PC-3 (cell line): Measurements from ENCODE around the gene TKTL1. TPM values are rescaled to one million over a fixed set of nuclear protein-coding genes. Genes with fewer than 3 reads are reported as not detected.

ENCODE experiments used
- ATAC-seq: fragments of 200-7000 bp; cut with Tn5 transposase; 2 replicates; pipeline ENCODE4 v1.9.1; 2020; ENCODE audit warnings: mild to moderate bottlenecking, moderate library complexity
- BruUV-seq: library from RNA; stranded (reverse); fragments of 400-500 nt; replicated peaks from 2 replicates; lab custom pipeline; 2021; lab: Mats Ljungman, UMichigan
- CTCF ChIA-PET: fragments of 300-600 bp; sonication (Branson Sonifier 250); formaldehyde crosslinking; loops from one replicate; lab custom pipeline; 2022; ENCODE audit warnings: antibody characterized with exemption; lab: Charles Lee
- POLR2A ChIA-PET: fragments of 300-600 bp; sonication (Branson Sonifier 250); formaldehyde crosslinking; loops from one replicate; lab custom pipeline; 2022; ENCODE audit warnings: antibody characterized with exemption; ENCODE audit not compliant: unreplicated experiment; lab: Charles Lee
- DNase-seq: peaks from one replicate; pipeline ENCODE4 v3.0.0-alpha.2; 2015
- H2AFZ ChIP-seq: fragments of 300-600 bp; sonication (generic); 2 replicates; pipeline ENCODE4 v1.6.0; 2016; ENCODE audit warnings: antibody characterized with exemption, low read length
- H3F3A ChIP-seq: fragments of 300-600 bp; sonication (generic); one replicate; pipeline ENCODE4 v1.6.0; 2017; ENCODE audit warnings: antibody characterized with exemption, low read length, control low read depth, mild to moderate bottlenecking; ENCODE audit not compliant: unreplicated experiment
- H3K27ac ChIP-seq: fragments of 300-600 bp; sonication (generic); 2 replicates; pipeline ENCODE4 v1.5.1; 2016; ENCODE audit warnings: mild to moderate bottlenecking, low read length
- H3K27me3 ChIP-seq: fragments of 300-600 bp; sonication (generic); 2 replicates; pipeline ENCODE4 v1.6.1; 2016; ENCODE audit warnings: low read length, mixed read lengths
- H3K36me3 ChIP-seq: fragments of 300-600 bp; sonication (generic); 2 replicates; pipeline ENCODE4 v1.6.1; 2016; ENCODE audit warnings: low read depth, mixed run types, low read length, mixed read lengths
- H3K4me1 ChIP-seq: fragments of 300-600 bp; sonication (generic); 2 replicates; pipeline ENCODE4 v1.5.1; 2016; ENCODE audit warnings: low read length; ENCODE audit not compliant: insufficient read depth
- H3K4me2 ChIP-seq: fragments of 300-600 bp; sonication (generic); 2 replicates; pipeline ENCODE4 v1.6.0; 2016; ENCODE audit warnings: low read length
- H3K4me3 ChIP-seq: fragments of 300-600 bp; sonication (generic); 2 replicates; pipeline ENCODE4 v1.5.1; 2016; ENCODE audit warnings: mild to moderate bottlenecking, low read length, mixed read lengths
- H3K79me2 ChIP-seq: fragments of 300-600 bp; sonication (generic); 2 replicates; pipeline ENCODE4 v1.6.1; 2017; ENCODE audit warnings: low read length, mixed read lengths
- H3K9ac ChIP-seq: fragments of 300-600 bp; sonication (generic); 2 replicates; pipeline ENCODE4 v1.6.0; 2016; ENCODE audit warnings: mild to moderate bottlenecking, low read length
- H3K9me2 ChIP-seq: fragments of 300-600 bp; sonication (generic); replicated peaks from 2 replicates; pipeline ENCODE4 v1.6.1; 2016; ENCODE audit warnings: mixed run types, low read length, mixed read lengths
- H3K9me3 ChIP-seq: fragments of 300-600 bp; sonication (generic); 2 replicates; pipeline ENCODE4 v1.6.1; 2016; ENCODE audit warnings: low read length, mixed read lengths
- H4K20me1 ChIP-seq: fragments of 300-600 bp; sonication (generic); 2 replicates; pipeline ENCODE4 v1.6.1; 2016; ENCODE audit warnings: low read length, mixed read lengths
- CTCF ChIP-seq: fragments of 300-600 bp; sonication (generic); conservative IDR thresholded peaks from 2 replicates; pipeline ENCODE4 v1.5.1; 2017; ENCODE audit warnings: antibody characterized with exemption, low read depth, mild to moderate bottlenecking, low read length
- EZH2 ChIP-seq: fragments of 300-600 bp; sonication (generic); IDR thresholded peaks from one replicate; pipeline ENCODE4 v1.6.1; 2017; ENCODE audit warnings: antibody characterized with exemption, mild to moderate bottlenecking, low read length; ENCODE audit not compliant: unreplicated experiment
- EZH2phosphoT487 ChIP-seq: fragments of 300-600 bp; sonication (generic); IDR thresholded peaks from 2 replicates; pipeline ENCODE4 v1.6.1; 2018; ENCODE audit warnings: mild to moderate bottlenecking, antibody characterized with exemption, low read length, borderline replicate concordance
- intact Hi-C: fragments of 100-400 bp; cut with micrococcal nuclease; formaldehyde crosslinking; loops from 2 replicates; pipeline ENCODE4 v1.9.0; 2023
- total RNA-seq: library from RNA; depleted of rRNA; stranded (reverse); fragments of >200 nt; gene quantifications from 2 replicates; pipeline ENCODE4 v1.2.3, GENCODE V29; 2014

Gene TKTL1
- total RNA-seq, 1 experiment from 2014 or later: not detected

GRCh38 chrX:154363706-154364439 lies 68.3 kb downstream of the TKTL1 start:
- H3K36me3 ChIP-seq: peaks cover 78% of the 10 kb centered on the region
- no peak overlapping the region for H3K9ac ChIP-seq
- no peak for TF ChIP-seq EZH2phosphoT487
- no peak for TF ChIP-seq CTCF
- no peak for TF ChIP-seq EZH2
- H3K9me3 ChIP-seq: no peaks in the 10 kb centered on the region
- H3K9me2 ChIP-seq: no peaks in the 10 kb centered on the region
- peaks cover 51% of the 10 kb centered on the region for H4K20me1 ChIP-seq
- H3K4me2 ChIP-seq: no peak overlapping the region
- no peak overlapping the region for H3K27ac ChIP-seq
- ChIA-PET CTCF (no interaction called here), POLR2A (no interaction called here)
- peaks cover 68% of the 10 kb centered on the region for H3K79me2 ChIP-seq
- no peaks in the 10 kb centered on the region for H3K27me3 ChIP-seq
- peaks cover 15% of the 10 kb centered on the region for H3K4me1 ChIP-seq
- no peak for DNase-seq
- ATAC-seq: no peak
- no TSS peak for BruUV-seq
- no peak overlapping the region for H2AFZ ChIP-seq
- no peaks in the 10 kb centered on the region for H3F3A ChIP-seq
- H3K4me3 ChIP-seq: no peak overlapping the region
- intact Hi-C loops: no loop called here

GRCh38 chrX:154365052-154365600 lies 69.5 kb downstream of the TKTL1 start:
- no peaks in the 10 kb centered on the region for H3F3A ChIP-seq
- ChIA-PET POLR2A (no interaction called here), CTCF (no interaction called here)
- H3K4me2 ChIP-seq: no peak overlapping the region
- DNase-seq (no peak), ATAC-seq (no peak)
- no peak overlapping the region for H3K4me3 ChIP-seq
- BruUV-seq: no TSS peak
- no peaks in the 10 kb centered on the region for H3K9me2 ChIP-seq
- H3K36me3 ChIP-seq: peaks cover 68% of the 10 kb centered on the region
- peaks cover 15% of the 10 kb centered on the region for H3K4me1 ChIP-seq
- no peak for TF ChIP-seq CTCF
- TF ChIP-seq EZH2: no peak
- TF ChIP-seq EZH2phosphoT487: no peak
- H3K27me3 ChIP-seq: no peaks in the 10 kb centered on the region
- H4K20me1 ChIP-seq: peaks cover 42% of the 10 kb centered on the region
- H3K9me3 ChIP-seq: no peaks in the 10 kb centered on the region
- no peak overlapping the region for H3K27ac ChIP-seq
- intact Hi-C loops: no loop called here
- no peak overlapping the region for H3K9ac ChIP-seq
- H2AFZ ChIP-seq: no peak overlapping the region
- peaks cover 78% of the 10 kb centered on the region for H3K79me2 ChIP-seq

GRCh38 chrX:154365997-154366665 lies 70.5 kb downstream of the TKTL1 start:
- no peak for TF ChIP-seq EZH2phosphoT487
- no peak for TF ChIP-seq EZH2
- TF ChIP-seq CTCF: no peak
- H3K9me2 ChIP-seq: no peaks in the 10 kb centered on the region
- peaks cover 15% of the 10 kb centered on the region for H3K4me1 ChIP-seq
- H3K9me3 ChIP-seq: no peaks in the 10 kb centered on the region
- no peak for DNase-seq
- no peak for ATAC-seq
- intact Hi-C loops: no loop called here
- no peaks in the 10 kb centered on the region for H3F3A ChIP-seq
- peaks cover 38% of the 10 kb centered on the region for H4K20me1 ChIP-seq
- ChIA-PET POLR2A (no interaction called here), CTCF (no interaction called here)
- H3K4me2 ChIP-seq: no peak overlapping the region
- no peak overlapping the region for H3K27ac ChIP-seq
- BruUV-seq: no TSS peak
- peaks cover 63% of the 10 kb centered on the region for H3K36me3 ChIP-seq
- no peak overlapping the region for H3K9ac ChIP-seq
- H3K79me2 ChIP-seq: peaks cover 87% of the 10 kb centered on the region
- H3K27me3 ChIP-seq: no peaks in the 10 kb centered on the region
- no peak overlapping the region for H3K4me3 ChIP-seq
- no peak overlapping the region for H2AFZ ChIP-seq
